NAMALWA (cell line): ENCODE data around the gene CPHXL2.
A peak's percentile ranks its signal among the peaks of the same experiment; 100 is the strongest.

Experiments used
- DNase-seq: peaks from one replicate; pipeline ENCODE4 v3.0.0-alpha.2; 2015; ENCODE audit warnings: low spot score

Gene CPHXL2

DNA sequence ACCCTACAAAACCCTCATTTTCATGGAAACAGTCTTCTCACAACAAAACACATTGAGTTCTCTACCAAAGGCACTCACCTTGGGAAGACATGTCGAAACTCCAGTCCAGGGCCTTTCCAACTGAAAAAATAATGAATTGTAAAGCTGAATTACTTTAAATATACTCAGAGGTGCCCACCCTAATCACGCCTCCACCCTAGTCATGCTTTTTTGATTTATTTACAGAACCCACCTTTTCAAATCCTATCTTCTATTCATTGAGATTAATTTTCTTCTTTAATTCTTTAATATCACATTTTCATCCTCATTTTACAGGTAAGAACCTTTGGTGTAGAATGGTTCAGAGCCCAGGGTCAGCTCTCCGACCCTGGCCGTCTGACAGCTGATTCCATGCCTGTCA, at the start of gene CPHXL2:
Gene CPHXL2, minus strand, starts transcription at position 101 of the 400 bp plus-strand sequence. Its CDS starts 10 bp downstream, at position 91.
- DNase-seq = no peak

GRCh38 chr16:75726390-75726789, 49.6 kb upstream of the CPHXL2 start, which contains the start of gene CPHXL:
TSS of gene CPHXL (minus strand) at chr16:75726490. CDS start at chr16:75726442, 48 bp downstream.
- DNase-seq = no peak

DNA sequence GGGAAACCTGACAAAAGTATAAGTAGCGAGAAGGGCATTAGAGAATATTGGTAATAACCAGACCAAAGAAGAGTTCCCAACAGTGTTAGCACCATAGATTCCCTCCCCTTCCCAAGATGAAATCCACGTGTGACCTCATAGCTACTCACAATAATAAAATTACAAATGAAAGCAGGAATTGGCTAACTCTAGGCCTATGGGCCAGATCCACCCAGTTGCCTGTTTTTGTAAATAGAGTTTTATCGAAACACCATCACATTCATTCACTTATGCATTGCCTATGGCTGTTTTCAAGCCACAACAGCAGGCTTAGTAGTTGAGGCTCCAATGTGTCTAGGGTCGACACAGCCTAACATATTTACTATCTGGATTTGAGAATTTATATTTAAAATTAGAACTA, 41.6 kb upstream of the CPHXL2 start:
- DNase-seq = no peak

GRCh38 chr16:75714661-75715060, 37.9 kb upstream of the CPHXL2 start:
- DNase-seq = no peak

DNA sequence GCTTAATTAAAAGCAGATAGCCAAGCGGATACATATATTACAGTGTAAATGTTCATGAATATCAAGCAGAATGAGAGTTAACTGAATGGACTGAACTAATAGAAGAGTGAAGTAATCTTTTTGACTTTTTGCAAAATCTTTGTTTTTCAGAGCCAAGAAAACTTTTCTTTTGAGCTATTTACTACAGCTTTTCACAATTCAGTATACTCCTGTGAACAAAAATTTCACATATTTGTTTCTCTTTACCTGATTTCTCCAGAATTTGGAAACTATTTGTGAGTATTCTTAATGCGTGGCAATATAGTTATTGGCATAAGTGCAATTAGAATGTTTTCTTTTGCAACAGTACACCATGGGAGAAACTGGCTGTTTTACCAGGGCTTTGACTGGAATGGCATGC, 33.5 kb upstream of the CPHXL2 start:
- DNase-seq = peak; percentile 27

GRCh38 chr16:75703306-75703705, 26.5 kb upstream of the CPHXL2 start:
- no peak for DNase-seq

DNA sequence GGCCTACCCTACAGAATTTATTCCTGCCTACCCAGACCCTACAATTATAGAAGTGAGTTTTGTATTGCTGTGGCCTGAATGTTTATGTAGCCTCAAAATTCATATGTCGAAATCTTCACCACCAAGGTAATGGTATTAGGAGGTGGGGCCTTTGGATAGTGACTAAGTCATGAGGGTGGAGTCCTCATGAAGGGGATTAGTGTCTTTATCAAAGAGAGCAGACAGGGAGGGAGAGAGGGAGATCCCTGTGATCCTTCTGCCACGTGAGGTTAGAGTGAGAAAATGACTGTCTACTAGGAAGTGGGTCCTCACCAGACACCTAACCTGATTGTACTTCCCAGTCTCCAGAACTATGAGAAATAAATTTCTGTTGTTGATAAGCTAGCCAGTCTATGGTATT, 25.4 kb upstream of the CPHXL2 start:
- DNase-seq = no peak

GRCh38 chr16:75701361-75701760, 24.6 kb upstream of the CPHXL2 start, which contains the start of gene DUXB:
TSS of gene DUXB (minus strand) at chr16:75701461. CDS start at chr16:75701418, 43 bp downstream.
- DNase-seq = no peak

DNA sequence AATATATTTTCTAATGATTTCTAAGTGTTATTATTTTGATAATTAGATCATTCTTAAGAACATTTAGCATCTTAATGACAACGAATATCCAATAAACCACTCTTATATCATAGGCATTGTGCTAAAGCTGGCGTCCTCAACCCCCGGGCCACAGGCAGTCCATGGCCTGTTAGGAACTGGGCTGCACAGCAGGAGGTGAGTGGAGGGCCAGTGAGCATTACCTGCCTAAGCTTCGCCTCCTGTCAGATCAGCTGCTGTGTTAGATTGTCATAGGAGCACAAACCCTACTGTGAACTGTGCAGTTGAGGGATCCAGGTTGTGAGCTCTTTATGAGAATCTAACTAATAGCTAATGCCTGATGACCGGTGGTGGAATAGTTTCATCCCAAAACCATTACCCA, 20.8 kb upstream of the CPHXL2 start:
- no peak for DNase-seq

DNA sequence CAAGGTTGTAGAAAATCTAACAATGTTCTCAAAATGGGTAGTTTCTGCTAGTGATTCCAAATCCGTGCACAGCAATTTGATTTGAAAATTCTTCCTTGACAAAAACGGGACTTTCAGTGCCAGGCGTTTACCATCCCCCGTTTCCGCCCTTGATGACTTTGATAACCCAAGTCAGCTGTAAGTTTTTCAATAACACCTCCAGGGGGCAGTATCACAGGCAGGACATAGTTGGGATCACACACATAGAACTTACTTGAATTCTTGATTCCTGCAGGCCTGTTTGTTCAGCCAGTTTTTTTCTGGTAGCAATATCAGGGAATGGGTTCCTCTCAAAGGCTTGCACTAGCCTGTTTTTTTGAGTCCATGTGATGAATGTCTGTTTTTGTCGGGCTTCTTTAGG, 18.9 kb upstream of the CPHXL2 start:
- DNase-seq = peak; percentile 31

GRCh38 chr16:75687361-75687760, 10.6 kb upstream of the CPHXL2 start:
- no peak for DNase-seq

DNA sequence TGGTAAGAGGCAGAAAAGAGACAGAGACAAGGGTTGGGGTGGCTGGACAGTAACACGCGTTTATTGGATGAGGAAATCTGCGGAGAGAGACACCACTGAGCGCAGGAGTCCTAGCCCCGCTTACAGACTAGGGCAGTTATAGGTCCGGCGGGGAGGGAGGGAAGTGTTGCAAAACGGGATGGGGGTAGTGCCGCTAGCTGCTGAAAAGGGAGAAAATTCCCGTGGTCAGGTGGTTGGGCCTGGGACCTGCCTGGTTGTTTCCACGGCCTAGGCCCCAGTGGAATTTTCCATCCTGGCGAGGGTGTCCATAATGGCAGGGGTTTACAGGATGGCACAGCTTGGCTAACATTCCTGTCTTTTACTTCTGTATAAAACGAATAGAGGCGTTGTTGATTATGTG, 5.5 kb upstream of the CPHXL2 start:
- no peak for DNase-seq

- no peak for DNase-seq
These were observed 2.6 kb upstream of the CPHXL2 start for GRCh38 chr16:75679366-75679765.

GRCh38 chr16:75667503-75667902, 9.3 kb downstream of the CPHXL2 start:
- no peak for DNase-seq

- DNase-seq = no peak
These were observed 16.0 kb downstream of the CPHXL2 start for GRCh38 chr16:75660726-75661302.

DNA sequence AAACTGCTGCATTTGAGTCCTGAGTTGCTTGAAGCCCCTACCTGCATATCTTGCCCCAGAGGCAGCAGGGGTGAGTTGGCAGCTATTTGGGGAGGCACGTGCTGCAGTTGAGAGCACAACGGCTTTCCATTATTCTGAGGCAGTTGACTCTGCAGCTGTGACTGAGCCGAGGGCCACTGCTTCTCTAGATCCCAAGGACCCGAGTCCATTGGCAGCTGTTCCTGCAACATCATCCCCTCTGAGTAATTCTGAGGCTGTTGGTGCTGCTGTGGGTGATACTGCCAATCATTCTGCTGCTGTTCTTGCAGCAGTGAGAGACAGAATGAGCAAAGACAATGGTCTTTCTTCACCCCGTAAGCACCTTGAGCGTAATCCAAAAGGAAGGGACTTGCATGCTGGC, 16.5 kb downstream of the CPHXL2 start:
- DNase-seq = no peak

GRCh38 chr16:75658175-75658574, 18.6 kb downstream of the CPHXL2 start:
- DNase-seq = no peak

GRCh38 chr16:75653922-75654321, 22.9 kb downstream of the CPHXL2 start:
- DNase-seq = peak; percentile 20

GRCh38 chr16:75648265-75649076, 28.3 kb downstream of the CPHXL2 start:
- peak; percentile 87 for DNase-seq

DNA sequence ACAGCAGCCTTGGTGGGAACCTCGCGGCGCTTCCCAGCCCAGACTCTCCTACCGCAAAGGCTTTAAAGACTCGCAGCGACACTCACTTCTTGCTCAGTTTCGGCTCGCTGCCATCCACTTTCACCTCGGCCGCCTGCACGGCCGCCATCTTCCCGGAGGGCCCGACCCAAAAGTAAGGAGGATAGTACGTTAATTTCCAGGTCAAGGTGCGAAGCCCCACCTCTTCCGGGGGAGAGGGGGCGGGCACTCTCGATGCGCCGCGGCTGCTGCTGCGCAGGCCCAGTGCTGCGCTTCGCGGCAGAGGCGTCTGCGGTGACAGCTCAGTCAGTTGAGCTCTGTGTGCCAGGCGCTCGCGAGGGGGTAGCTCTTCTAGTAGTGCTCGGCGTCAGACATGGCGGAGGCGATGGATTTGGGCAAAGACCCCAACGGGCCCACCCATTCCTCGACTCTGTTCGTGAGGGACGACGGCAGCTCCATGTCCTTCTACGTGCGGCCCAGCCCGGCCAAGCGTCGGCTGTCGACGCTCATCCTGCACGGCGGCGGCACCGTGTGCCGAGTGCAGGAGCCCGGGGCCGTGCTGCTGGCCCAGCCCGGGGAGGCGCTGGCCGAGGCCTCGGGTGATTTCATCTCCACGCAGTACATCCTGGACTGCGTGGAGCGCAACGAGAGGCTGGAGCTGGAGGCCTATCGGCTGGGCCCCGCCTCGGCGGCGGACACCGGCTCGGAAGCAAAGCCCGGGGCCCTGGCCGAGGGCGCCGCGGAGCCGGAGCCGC, 29.1 kb downstream of the CPHXL2 start, which contains the start of the genes KARS1 and TERF2IP:
Gene KARS1, minus strand, starts transcription at position 174 of the 773 bp plus-strand sequence. Its CDS starts 26 bp downstream, at position 148.
Gene TERF2IP, plus strand, starts transcription at position 282 of the 773 bp plus-strand sequence. Its CDS starts 110 bp downstream, at position 392.
- DNase-seq = peak; percentile 96

DNA sequence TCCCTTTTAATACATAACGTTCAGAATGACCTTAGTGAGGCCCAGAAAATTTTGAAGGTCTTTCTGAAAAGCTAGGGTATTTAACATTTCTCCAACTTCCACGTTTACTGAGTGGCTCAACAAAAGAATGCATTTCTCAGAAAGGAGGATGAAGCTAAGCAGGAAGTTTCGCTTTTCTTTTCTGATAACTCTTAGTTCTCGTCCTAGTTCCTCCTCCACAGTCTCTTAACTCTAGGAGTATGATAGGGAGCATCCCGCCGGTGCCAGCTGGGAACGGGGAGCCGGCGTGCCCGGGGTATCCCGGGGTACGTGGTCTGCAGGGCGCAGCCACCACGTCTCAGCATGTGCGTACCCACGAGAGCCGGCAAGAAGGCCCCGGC, 29.7 kb downstream of the CPHXL2 start:
- DNase-seq = no peak

- DNase-seq = no peak
These were observed 32.4 kb downstream of the CPHXL2 start for GRCh38 chr16:75644240-75645012.
